Measurements from ENCODE around the gene ZCCHC3.

Gene ZCCHC3

DNA sequence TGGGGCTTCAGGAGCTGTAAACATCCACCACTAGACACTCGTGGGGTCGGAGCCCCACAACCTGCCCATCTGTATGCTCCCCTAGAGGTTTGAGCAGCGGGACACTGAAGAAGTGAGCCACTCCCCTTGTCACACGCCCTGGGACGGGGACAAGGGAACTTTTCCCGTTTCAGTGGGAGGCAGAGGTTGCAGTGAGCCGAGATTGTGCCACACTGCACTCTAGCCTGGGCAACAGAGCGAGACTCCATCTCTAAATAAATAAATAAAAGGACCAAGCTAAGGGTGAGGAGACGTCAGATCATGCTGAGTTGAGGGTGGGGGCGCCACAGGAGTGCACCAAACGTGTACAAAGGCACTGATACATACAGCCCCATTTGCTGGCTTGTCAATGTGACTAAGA lies 8.4 kb downstream of the ZCCHC3 start:
- Histone ChIP-seq H4K20me1 (ENCODE audit: control insufficient read depth, insufficient read depth, low read depth, low read length) (peaks cover 4% of the 10 kb centered on the region; the same call in 1 of the 2 replicates), H3K9me2 (replicated peaks; ENCODE audit: control insufficient read depth, low read length) (no peaks in the 10 kb centered on the region), H3K4me3 (ENCODE audit: low read length) (no peak overlapping the region), H3K79me2 (ENCODE audit: control insufficient read depth, low read length) (peaks cover 6% of the 10 kb centered on the region), H3K4me1 (ENCODE audit: control insufficient read depth, low read length) (peaks cover 16% of the 10 kb centered on the region), H3K27me3 (ENCODE audit: control insufficient read depth, low read length) (no peaks in the 10 kb centered on the region), H3F3A (ENCODE audit: control insufficient read depth, insufficient read depth) (0 out of 2 replicates have a peak, but pooled peaks cover 6% of the 10 kb centered on the region), H3K36me3 (ENCODE audit: control insufficient read depth, low read length) (peaks cover 6% of the 10 kb centered on the region), H3K9me3 (ENCODE audit: control insufficient read depth, insufficient read depth, low read length) (no peaks in the 10 kb centered on the region), H3K4me2 (ENCODE audit: low read length) (no peak overlapping the region), H3K27ac (ENCODE audit: low read depth, low read length) (no peak overlapping the region)
- TF ChIP-seq EZH2phosphoT487 (IDR thresholded peaks at IDR 0.05; ENCODE audit: borderline replicate concordance, low read length): no peak

DNA sequence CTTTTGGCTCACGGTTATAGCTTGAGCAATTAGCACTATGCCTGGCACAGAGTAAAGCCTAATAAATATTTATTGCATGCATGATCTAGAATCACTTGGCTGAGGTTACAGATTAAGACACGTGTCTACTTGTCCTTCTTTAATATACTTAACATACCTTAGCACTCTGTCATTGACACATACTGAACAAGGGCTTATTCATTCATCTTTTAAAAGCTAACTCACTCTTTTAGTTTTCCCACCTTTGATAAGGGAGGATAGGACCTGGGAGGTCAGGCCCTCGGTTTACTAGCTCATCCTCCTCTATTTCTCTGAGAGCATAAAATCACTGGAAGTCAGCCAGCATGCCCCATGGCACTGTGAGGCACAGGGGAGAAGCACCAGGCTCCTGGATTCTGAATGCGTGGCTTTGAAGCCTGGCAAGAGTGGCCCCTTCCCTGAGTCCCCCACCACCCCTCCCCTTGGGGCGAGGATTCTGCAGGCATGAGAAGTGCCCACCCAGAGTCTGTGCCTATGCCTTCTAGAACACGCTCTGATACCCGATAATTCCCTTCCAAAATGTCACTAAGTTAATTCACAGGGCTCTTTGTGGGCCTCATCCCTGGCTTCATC lies 11.2 kb downstream of the ZCCHC3 start:
- H3K4me2 ChIP-seq (ENCODE audit: low read length): no peak overlapping the region
- H3K79me2 ChIP-seq (ENCODE audit: control insufficient read depth, low read length): no peaks in the 10 kb centered on the region
- H3K4me1 ChIP-seq (ENCODE audit: control insufficient read depth, low read length): peaks cover 11% of the 10 kb centered on the region
- no peaks in the 10 kb centered on the region for H4K20me1 ChIP-seq (ENCODE audit: control insufficient read depth, insufficient read depth, low read depth, low read length)
- no peak for TF ChIP-seq EZH2phosphoT487 (IDR thresholded peaks at IDR 0.05; ENCODE audit: borderline replicate concordance, low read length)
- TF ChIP-seq, protein P1, sequence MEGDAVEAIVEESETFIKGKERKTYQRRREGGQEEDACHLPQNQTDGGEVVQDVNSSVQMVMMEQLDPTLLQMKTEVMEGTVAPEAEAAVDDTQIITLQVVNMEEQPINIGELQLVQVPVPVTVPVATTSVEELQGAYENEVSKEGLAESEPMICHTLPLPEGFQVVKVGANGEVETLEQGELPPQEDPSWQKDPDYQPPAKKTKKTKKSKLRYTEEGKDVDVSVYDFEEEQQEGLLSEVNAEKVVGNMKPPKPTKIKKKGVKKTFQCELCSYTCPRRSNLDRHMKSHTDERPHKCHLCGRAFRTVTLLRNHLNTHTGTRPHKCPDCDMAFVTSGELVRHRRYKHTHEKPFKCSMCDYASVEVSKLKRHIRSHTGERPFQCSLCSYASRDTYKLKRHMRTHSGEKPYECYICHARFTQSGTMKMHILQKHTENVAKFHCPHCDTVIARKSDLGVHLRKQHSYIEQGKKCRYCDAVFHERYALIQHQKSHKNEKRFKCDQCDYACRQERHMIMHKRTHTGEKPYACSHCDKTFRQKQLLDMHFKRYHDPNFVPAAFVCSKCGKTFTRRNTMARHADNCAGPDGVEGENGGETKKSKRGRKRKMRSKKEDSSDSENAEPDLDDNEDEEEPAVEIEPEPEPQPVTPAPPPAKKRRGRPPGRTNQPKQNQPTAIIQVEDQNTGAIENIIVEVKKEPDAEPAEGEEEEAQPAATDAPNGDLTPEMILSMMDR (IDR thresholded peaks at IDR 0.05; ENCODE audit: low read depth, low read length, poor library complexity, severe bottlenecking): no peak
- no peaks in the 10 kb centered on the region for H3K36me3 ChIP-seq (ENCODE audit: control insufficient read depth, low read length)
- H3K9me2 ChIP-seq (replicated peaks; ENCODE audit: control insufficient read depth, low read length): no peaks in the 10 kb centered on the region
- H3K27me3 ChIP-seq (ENCODE audit: control insufficient read depth, low read length): no peaks in the 10 kb centered on the region
- H3F3A ChIP-seq (ENCODE audit: control insufficient read depth, insufficient read depth): no peaks in the 10 kb centered on the region
- no peak overlapping the region for H3K4me3 ChIP-seq (ENCODE audit: low read length)
- H3K9me3 ChIP-seq (ENCODE audit: control insufficient read depth, insufficient read depth, low read length): no peaks in the 10 kb centered on the region
- no peak overlapping the region for H3K27ac ChIP-seq (ENCODE audit: low read depth, low read length)

DNA sequence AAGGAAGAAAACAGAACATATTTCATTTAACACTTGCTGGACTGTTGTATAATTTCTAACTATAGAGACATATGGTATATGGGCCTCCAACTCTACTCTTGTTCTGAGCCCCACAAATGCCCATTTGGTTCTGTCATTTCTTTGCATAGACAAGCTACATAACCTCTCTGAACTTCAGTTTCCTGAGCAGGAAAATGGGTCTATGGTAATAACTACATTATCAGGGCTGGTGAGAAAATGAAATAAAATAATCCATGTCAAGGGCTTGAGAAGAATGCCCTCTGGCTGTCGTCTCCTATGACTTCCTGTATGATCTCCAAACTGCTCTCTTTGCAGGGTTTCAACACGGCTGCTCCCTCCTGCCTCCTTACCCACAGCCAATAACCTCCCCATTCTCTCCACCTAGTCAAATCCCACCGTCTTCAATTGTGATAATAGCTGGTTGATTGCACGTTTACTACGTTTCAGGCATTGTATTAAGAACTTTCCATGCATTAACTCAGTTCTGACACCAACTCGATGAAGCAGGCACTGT lies 12.0 kb downstream of the ZCCHC3 start:
- Histone ChIP-seq H3K79me2 (ENCODE audit: control insufficient read depth, low read length) (no peaks in the 10 kb centered on the region), H3F3A (ENCODE audit: control insufficient read depth, insufficient read depth) (no peaks in the 10 kb centered on the region), H3K9me3 (ENCODE audit: control insufficient read depth, insufficient read depth, low read length) (no peaks in the 10 kb centered on the region), H4K20me1 (ENCODE audit: control insufficient read depth, insufficient read depth, low read depth, low read length) (no peaks in the 10 kb centered on the region), H3K4me3 (ENCODE audit: low read length) (no peak overlapping the region), H3K27ac (ENCODE audit: low read depth, low read length) (no peak overlapping the region), H3K36me3 (ENCODE audit: control insufficient read depth, low read length) (no peaks in the 10 kb centered on the region), H3K4me2 (ENCODE audit: low read length) (peak overlapping the region; percentile 46; the same call in 1 of the 2 replicates), H3K9me2 (replicated peaks; ENCODE audit: control insufficient read depth, low read length) (no peaks in the 10 kb centered on the region), H3K4me1 (ENCODE audit: control insufficient read depth, low read length) (peaks cover 19% of the 10 kb centered on the region), H3K27me3 (ENCODE audit: control insufficient read depth, low read length) (no peaks in the 10 kb centered on the region)
- TF ChIP-seq EZH2phosphoT487 (IDR thresholded peaks at IDR 0.05; ENCODE audit: borderline replicate concordance, low read length): no peak
- TF ChIP-seq, protein P1 (IDR thresholded peaks at IDR 0.05; ENCODE audit: low read depth, low read length, poor library complexity, severe bottlenecking): no peak
